Smooth muscle cell (in vitro differentiated cells): ENCODE data around the gene ITIH3. TPM values are rescaled to one million over a fixed set of nuclear protein-coding genes. Genes with fewer than 3 reads are reported as not detected.
A peak's percentile ranks its signal among the peaks of the same experiment; 100 is the strongest.

Experiments used
- DNase-seq: peaks from one replicate; lab custom pipeline; 2025; ENCODE audit not compliant: unreplicated experiment; lab: John Stamatoyannopoulos, UW
- H2AFZ ChIP-seq: fragments of 200-600 bp; sonication (generic); 2 replicates; pipeline ENCODE4 v1.6.0; 2016; ENCODE audit warnings: antibody characterized with exemption, low read depth, mild to moderate bottlenecking
- H3F3A ChIP-seq: fragments of 200-600 bp; sonication (generic); 2 replicates; pipeline ENCODE4 v1.6.0; 2017; ENCODE audit warnings: antibody characterized with exemption, low read depth
- H3K27ac ChIP-seq: fragments of 200-600 bp; sonication (generic); 2 replicates; pipeline ENCODE4 v1.5.1; 2016; ENCODE audit warnings: low read depth, mild to moderate bottlenecking
- H3K27me3 ChIP-seq: fragments of 200-600 bp; sonication (generic); 2 replicates; pipeline ENCODE4 v1.6.1; 2016; ENCODE audit warnings: low read depth, mild to moderate bottlenecking
- H3K36me3 ChIP-seq: fragments of 200-600 bp; sonication (generic); 2 replicates; pipeline ENCODE4 v1.5.1; 2016; ENCODE audit warnings: low read depth
- H3K4me1 ChIP-seq: fragments of 200-600 bp; sonication (generic); 2 replicates; pipeline ENCODE4 v1.5.1; 2016; ENCODE audit warnings: low read depth
- H3K4me2 ChIP-seq: fragments of 200-600 bp; sonication (generic); 2 replicates; pipeline ENCODE4 v1.6.0; 2016; ENCODE audit warnings: mild to moderate bottlenecking
- H3K4me3 ChIP-seq: fragments of 200-600 bp; sonication (generic); 2 replicates; pipeline ENCODE4 v1.5.1; 2016; ENCODE audit warnings: mild to moderate bottlenecking
- H3K79me2 ChIP-seq: fragments of 200-600 bp; sonication (generic); 2 replicates; pipeline ENCODE4 v1.6.0; 2016; ENCODE audit warnings: low read depth, mild to moderate bottlenecking
- H3K9ac ChIP-seq: fragments of 200-600 bp; sonication (generic); 2 replicates; pipeline ENCODE4 v1.6.0; 2016; ENCODE audit warnings: low read depth
- H3K9me3 ChIP-seq: fragments of 200-600 bp; sonication (generic); replicated peaks from 2 replicates; pipeline ENCODE4 v1.5.1; 2016; ENCODE audit warnings: low read depth
- H4K20me1 ChIP-seq: fragments of 200-600 bp; sonication (generic); 2 replicates; pipeline ENCODE4 v1.6.0; 2016; ENCODE audit warnings: low read depth
- CTCF ChIP-seq: fragments of 200-600 bp; sonication (generic); IDR thresholded peaks from 2 replicates; pipeline ENCODE4 v1.5.1; 2017; ENCODE audit warnings: borderline replicate concordance, mild to moderate bottlenecking, antibody characterized with exemption; ENCODE audit not compliant: insufficient read depth, poor library complexity, severe bottlenecking
- WGBS: methylation state at CpG from one replicate; pipeline ENCODE4 v1.1.7; 2016; ENCODE audit warnings: low lambda C conversion rate; 5-methylcytosine and 5-hydroxymethylcytosine counted together
- polyA plus RNA-seq: library from polyadenylated mRNA; unstranded; fragments of >200 nt; fragmentation: Nextera tagmentation; extraction: Ambion mirVana; gene quantifications from 2 replicates; pipeline ENCODE4 v1.2.1, GENCODE V29; 2016
- total RNA-seq: library from RNA; depleted of rRNA; stranded (reverse); fragments of >200 nt; gene quantifications from 2 replicates; pipeline ENCODE4 v1.2.3, GENCODE V29; 2014

Gene ITIH3
- total and polyA plus RNA-seq, 2 experiments from 2014 or later: not detected

GRCh38 chr3:52819936-52820335, 25.3 kb downstream of the ITIH3 start:
- Histone ChIP-seq H2AFZ (no peak overlapping the region), H3K27me3 (no peaks in the 10 kb centered on the region), H3K36me3 (no peaks in the 10 kb centered on the region), H3K27ac (no peak overlapping the region), H3F3A (no peaks in the 10 kb centered on the region), H4K20me1 (no peaks in the 10 kb centered on the region), H3K9me3 (no peaks in the 10 kb centered on the region), H3K79me2 (no peaks in the 10 kb centered on the region), H3K4me3 (no peak overlapping the region), H3K4me1 (no peaks in the 10 kb centered on the region), H3K4me2 (no peak overlapping the region), H3K9ac (no peak overlapping the region)
- WGBS: 93% methylated on average over 2 of the region's 2 CpGs
- no peak for DNase-seq
- no peak for TF ChIP-seq CTCF

GRCh38 chr3:52820736-52821135, 26.1 kb downstream of the ITIH3 start:
- 49% methylated on average over 11 of the region's 11 CpGs for WGBS
- Histone ChIP-seq H3K4me2 (no peak overlapping the region), H2AFZ (no peak overlapping the region), H3K27ac (no peak overlapping the region), H3K79me2 (no peaks in the 10 kb centered on the region), H3K9ac (no peak overlapping the region), H3K27me3 (no peaks in the 10 kb centered on the region), H3K4me1 (no peaks in the 10 kb centered on the region), H3K36me3 (no peaks in the 10 kb centered on the region), H3K4me3 (no peak overlapping the region), H3K9me3 (no peaks in the 10 kb centered on the region), H3F3A (no peaks in the 10 kb centered on the region), H4K20me1 (no peaks in the 10 kb centered on the region)
- no peak for DNase-seq
- TF ChIP-seq CTCF: peak; percentile 49

GRCh38 chr3:52822363-52822762, 27.8 kb downstream of the ITIH3 start:
- WGBS: 91% methylated on average over 5 of the region's 5 CpGs
- Histone ChIP-seq H3K9ac (no peak overlapping the region), H3K27ac (no peak overlapping the region), H3K9me3 (no peaks in the 10 kb centered on the region), H3K4me2 (no peak overlapping the region), H3F3A (no peaks in the 10 kb centered on the region), H3K79me2 (no peaks in the 10 kb centered on the region), H3K4me3 (no peak overlapping the region), H4K20me1 (no peaks in the 10 kb centered on the region), H3K36me3 (no peaks in the 10 kb centered on the region), H3K4me1 (no peaks in the 10 kb centered on the region), H3K27me3 (no peaks in the 10 kb centered on the region), H2AFZ (no peak overlapping the region)
- no peak for TF ChIP-seq CTCF
- DNase-seq: no peak

- no peak for DNase-seq
- Histone ChIP-seq H2AFZ (no peak overlapping the region), H3K4me1 (no peaks in the 10 kb centered on the region), H3K27me3 (no peaks in the 10 kb centered on the region), H4K20me1 (no peaks in the 10 kb centered on the region), H3K9me3 (no peaks in the 10 kb centered on the region), H3K79me2 (no peaks in the 10 kb centered on the region), H3K27ac (no peak overlapping the region), H3K36me3 (no peaks in the 10 kb centered on the region), H3K4me3 (no peak overlapping the region), H3F3A (no peaks in the 10 kb centered on the region), H3K4me2 (no peak overlapping the region), H3K9ac (no peak overlapping the region)
- WGBS: 95% methylated on average over 10 of the region's 10 CpGs
- TF ChIP-seq CTCF: no peak
These were observed 29.4 kb downstream of the ITIH3 start for GRCh38 chr3:52824037-52824436.
